Prostate gland (tissue), 2 donors: ENCODE data around the gene RPS6KL1.

Experiments used
- CTCF ChIP-seq, 4 experiments: fragments of 200-600 bp in 2 of 4; fragments of 450-650 bp in 2 of 4; sonication (generic) in 2 of 4; IDR thresholded peaks; 1 replicate in 3 of 4; 2 replicates in 1 of 4; pipeline ENCODE4 v1.5.1; 2016 to 2019; ENCODE audit warnings: antibody characterized with exemption in 4 of 4, mild to moderate bottlenecking in 2 of 4, moderate library complexity in 2 of 4
- POLR2A ChIP-seq: fragments of 450-650 bp; IDR thresholded peaks from one replicate; pipeline ENCODE4 v1.6.1; 2016; ENCODE audit warnings: antibody characterized with exemption, mild to moderate bottlenecking
- POLR2AphosphoS5 ChIP-seq: sonication (generic); formaldehyde crosslinking; IDR thresholded peaks from one replicate; pipeline ENCODE4 v1.6.1; 2017; ENCODE audit warnings: antibody characterized with exemption

DNA sequence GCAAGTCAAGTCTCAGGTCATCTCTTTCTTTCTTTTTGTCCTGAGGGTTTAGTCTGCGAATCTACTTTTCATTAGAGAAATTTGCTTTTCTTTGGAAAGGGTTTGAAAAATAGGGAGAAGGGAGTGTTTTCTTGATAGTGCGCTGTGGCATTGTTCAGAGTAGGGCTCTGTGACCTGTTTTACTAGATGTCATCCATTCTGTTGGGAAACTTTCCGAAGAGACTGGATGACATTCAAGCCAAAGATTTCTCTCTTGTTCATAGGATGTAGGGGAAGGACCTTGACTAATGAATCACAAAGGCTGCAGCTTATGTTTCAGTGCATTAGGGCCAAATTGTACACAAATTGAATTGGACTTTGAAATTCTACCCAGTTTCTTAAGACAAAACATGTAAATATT lies 26.7 kb downstream of the RPS6KL1 start:
- TF ChIP-seq CTCF (IDR thresholded peaks at IDR 0.05): no peak
- TF ChIP-seq POLR2A: no peak
- no peak for TF ChIP-seq POLR2AphosphoS5
